Measurements from ENCODE around the gene EIF2AK2.

DNA sequence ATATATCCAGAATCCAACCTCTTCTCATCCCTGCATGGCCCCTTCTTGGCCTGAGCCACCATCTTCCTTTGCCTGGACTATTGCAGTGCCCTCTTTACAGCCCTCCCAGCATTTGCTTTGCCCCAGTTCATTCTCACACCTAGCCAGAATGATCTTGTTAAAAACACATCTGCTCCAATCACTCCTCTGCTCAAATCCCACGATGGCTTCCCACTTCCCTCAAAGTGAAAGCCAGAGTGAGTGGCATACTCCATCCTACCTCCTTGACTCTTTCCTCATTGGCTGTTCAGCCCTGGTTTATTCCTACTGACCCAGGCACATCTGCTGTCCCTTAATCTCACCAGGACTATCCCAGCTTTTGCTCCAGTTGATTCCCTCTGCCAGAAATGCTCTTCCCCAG lies 17.0 kb upstream of the EIF2AK2 start:
- no peak for TF ChIP-seq POLR2A (IDR thresholded peaks at IDR 0.05)
- TF ChIP-seq, protein P1, sequence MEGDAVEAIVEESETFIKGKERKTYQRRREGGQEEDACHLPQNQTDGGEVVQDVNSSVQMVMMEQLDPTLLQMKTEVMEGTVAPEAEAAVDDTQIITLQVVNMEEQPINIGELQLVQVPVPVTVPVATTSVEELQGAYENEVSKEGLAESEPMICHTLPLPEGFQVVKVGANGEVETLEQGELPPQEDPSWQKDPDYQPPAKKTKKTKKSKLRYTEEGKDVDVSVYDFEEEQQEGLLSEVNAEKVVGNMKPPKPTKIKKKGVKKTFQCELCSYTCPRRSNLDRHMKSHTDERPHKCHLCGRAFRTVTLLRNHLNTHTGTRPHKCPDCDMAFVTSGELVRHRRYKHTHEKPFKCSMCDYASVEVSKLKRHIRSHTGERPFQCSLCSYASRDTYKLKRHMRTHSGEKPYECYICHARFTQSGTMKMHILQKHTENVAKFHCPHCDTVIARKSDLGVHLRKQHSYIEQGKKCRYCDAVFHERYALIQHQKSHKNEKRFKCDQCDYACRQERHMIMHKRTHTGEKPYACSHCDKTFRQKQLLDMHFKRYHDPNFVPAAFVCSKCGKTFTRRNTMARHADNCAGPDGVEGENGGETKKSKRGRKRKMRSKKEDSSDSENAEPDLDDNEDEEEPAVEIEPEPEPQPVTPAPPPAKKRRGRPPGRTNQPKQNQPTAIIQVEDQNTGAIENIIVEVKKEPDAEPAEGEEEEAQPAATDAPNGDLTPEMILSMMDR (IDR thresholded peaks at IDR 0.05): no peak
